ENCODE measurements around the gene OLFML1. TPM values are rescaled to one million over a fixed set of nuclear protein-coding genes. Genes with fewer than 3 reads are reported as not detected.

The OLFML1 gene
- total RNA-seq, 2 donors from 2014 or later, result 7.4 to 8.7 TPM

- no peak overlapping the region for H3K27ac ChIP-seq
- no peak overlapping the region for H3K4me3 ChIP-seq
- H3K9me3 ChIP-seq, result no peaks in the 10 kb centered on the region
- no peaks in the 10 kb centered on the region for H3K27me3 ChIP-seq (replicated peaks; ENCODE audit: insufficient read depth)
- H3K36me3 ChIP-seq, result no peaks in the 10 kb centered on the region
- no peak for DNase-seq (ENCODE audit: low spot score)
- ATAC-seq (ENCODE audit: insufficient number of reproducible peaks, low FRiP score, low read depth), result no peak
- H3K4me1 ChIP-seq (ENCODE audit: control insufficient read depth in 1 of 2, low read depth in 2 of 2), result no peaks in the 10 kb centered on the region
- TF ChIP-seq CTCF (IDR thresholded peaks at IDR 0.05), result no peak
These were observed 28.1 kb upstream of the OLFML1 start for GRCh38 chr11:7457211-7457610.

- Histone ChIP-seq H3K27me3 (replicated peaks; ENCODE audit: insufficient read depth) (no peaks in the 10 kb centered on the region), H3K27ac (no peak overlapping the region), H3K9me3 (no peaks in the 10 kb centered on the region), H3K4me1 (ENCODE audit: control insufficient read depth in 1 of 2, low read depth in 2 of 2) (no peaks in the 10 kb centered on the region), H3K4me3 (no peak overlapping the region), H3K36me3 (no peaks in the 10 kb centered on the region)
- DNase-seq (ENCODE audit: low spot score), result no peak
- no peak for ATAC-seq (ENCODE audit: insufficient number of reproducible peaks, low FRiP score, low read depth)
- no peak for TF ChIP-seq CTCF (IDR thresholded peaks at IDR 0.05)
These were observed 22.6 kb upstream of the OLFML1 start for GRCh38 chr11:7462706-7463105.

GRCh38 chr11:7467652-7468051 is 17.7 kb upstream of the OLFML1 start:
- Histone ChIP-seq H3K4me3 (no peak overlapping the region), H3K36me3 (no peaks in the 10 kb centered on the region), H3K27me3 (replicated peaks; ENCODE audit: insufficient read depth) (no peaks in the 10 kb centered on the region), H3K27ac (no peak overlapping the region), H3K9me3 (no peaks in the 10 kb centered on the region), H3K4me1 (ENCODE audit: control insufficient read depth in 1 of 2, low read depth in 2 of 2) (no peaks in the 10 kb centered on the region)
- no peak for TF ChIP-seq CTCF (IDR thresholded peaks at IDR 0.05)
- DNase-seq (ENCODE audit: low spot score) (no peak), ATAC-seq (ENCODE audit: insufficient number of reproducible peaks, low FRiP score, low read depth) (no peak)

- TF ChIP-seq CTCF (IDR thresholded peaks at IDR 0.05), result no peak
- Histone ChIP-seq H3K4me1 (ENCODE audit: control insufficient read depth in 1 of 2, low read depth in 2 of 2) (no peaks in the 10 kb centered on the region), H3K36me3 (no peaks in the 10 kb centered on the region), H3K27ac (no peak overlapping the region), H3K9me3 (no peaks in the 10 kb centered on the region), H3K4me3 (no peak overlapping the region), H3K27me3 (replicated peaks; ENCODE audit: insufficient read depth) (no peaks in the 10 kb centered on the region)
- ATAC-seq (ENCODE audit: insufficient number of reproducible peaks, low FRiP score, low read depth) (no peak), DNase-seq (ENCODE audit: low spot score) (no peak)
These were observed 15.9 kb upstream of the OLFML1 start for GRCh38 chr11:7469351-7469865.

GRCh38 chr11:7471071-7471470 is 14.2 kb upstream of the OLFML1 start:
- TF ChIP-seq CTCF (IDR thresholded peaks at IDR 0.05), result no peak
- Histone ChIP-seq H3K27me3 (replicated peaks; ENCODE audit: insufficient read depth) (no peaks in the 10 kb centered on the region), H3K4me1 (ENCODE audit: control insufficient read depth in 1 of 2, low read depth in 2 of 2) (no peaks in the 10 kb centered on the region), H3K36me3 (no peaks in the 10 kb centered on the region), H3K9me3 (no peaks in the 10 kb centered on the region), H3K27ac (no peak overlapping the region), H3K4me3 (no peak overlapping the region)
- no peak for DNase-seq (ENCODE audit: low spot score)
- no peak for ATAC-seq (ENCODE audit: insufficient number of reproducible peaks, low FRiP score, low read depth)

All from thoracic aorta (tissue), 2 donors.